ENCODE results near the gene NELFB.
A peak's percentile ranks its signal among the peaks of the same experiment; 100 is the strongest.

Gene NELFB

GRCh38 chr9:137305060-137305797 is 50.1 kb downstream of the NELFB start:
- DNase-seq, result peak; percentile 45 to 58

GRCh38 chr9:137305798-137306065 is 50.6 kb downstream of the NELFB start:
- no peak for DNase-seq

GRCh38 chr9:137306066-137306849 is 51.1 kb downstream of the NELFB start:
- no peak for DNase-seq

- no peak for DNase-seq
Measured at GRCh38 chr9:137306850-137307254, 51.7 kb downstream of the NELFB start.

- no peak for DNase-seq
Measured at GRCh38 chr9:137307255-137308056, 52.3 kb downstream of the NELFB start.

- DNase-seq, result no peak
Measured at GRCh38 chr9:137308057-137308619, 53.0 kb downstream of the NELFB start.

GRCh38 chr9:137309368-137310188 is 54.5 kb downstream of the NELFB start:
- no peak for DNase-seq

- no peak for DNase-seq
Measured at GRCh38 chr9:137310189-137311052, 55.3 kb downstream of the NELFB start.

- no peak for DNase-seq
Measured at GRCh38 chr9:137311171-137311985, 56.3 kb downstream of the NELFB start.

GRCh38 chr9:137311986-137312851 is 57.1 kb downstream of the NELFB start:
- DNase-seq, result no peak

GRCh38 chr9:137312852-137313325 is 57.8 kb downstream of the NELFB start:
- no peak for DNase-seq

GRCh38 chr9:137313326-137313936 is 58.3 kb downstream of the NELFB start:
- no peak for DNase-seq

GRCh38 chr9:137313956-137314560 is 58.9 kb downstream of the NELFB start:
- DNase-seq, result no peak

- DNase-seq, result no peak
Measured at GRCh38 chr9:137314561-137315560, 59.7 kb downstream of the NELFB start.

- DNase-seq, result no peak
Measured at GRCh38 chr9:137315581-137316011, 60.5 kb downstream of the NELFB start.

GRCh38 chr9:137316012-137316981 is 61.2 kb downstream of the NELFB start:
- DNase-seq, result no peak

Data from CD4-positive, alpha-beta T cell treated with Interferon alpha-2 for 1 hour (primary cell).